ENCODE results near the gene PEDS1.

DNA sequence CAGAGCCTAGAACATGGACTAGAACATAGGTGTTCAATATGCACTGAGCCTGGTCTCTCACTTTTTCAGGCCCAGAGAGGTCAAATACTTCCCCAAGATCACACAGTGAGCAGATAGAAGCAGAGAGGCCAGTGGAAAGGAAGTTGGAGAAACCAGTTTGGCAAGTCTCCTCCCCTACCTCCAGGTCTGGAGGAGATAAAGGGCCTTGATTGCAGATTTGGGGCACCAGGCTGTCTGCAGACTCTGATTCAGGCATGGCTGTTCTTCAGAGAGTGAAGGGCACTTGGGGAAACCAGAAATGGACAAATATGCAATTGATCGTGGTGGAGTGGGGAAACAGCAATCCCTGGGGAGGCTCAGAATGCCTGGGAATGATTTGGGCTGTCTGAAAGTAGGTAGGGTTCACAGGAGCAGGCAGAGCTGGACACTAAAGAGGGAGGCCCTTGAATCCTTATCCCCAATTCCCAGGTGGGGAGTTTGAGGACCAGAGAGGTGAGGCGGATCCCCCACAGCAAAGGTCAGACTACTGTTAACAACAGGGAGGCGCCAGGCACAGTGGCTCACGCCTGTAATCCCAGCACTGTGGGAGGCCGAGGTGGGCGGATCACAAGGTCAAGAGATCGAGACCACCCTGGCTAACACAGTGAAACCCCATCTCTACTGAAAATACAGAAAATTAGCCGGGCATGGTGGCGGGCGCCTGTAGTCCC, 2.3 kb downstream of the PEDS1 start:
- TF ChIP-seq CTCF (conservative IDR thresholded peaks at IDR 0.05) (no peak), EZH2 (IDR thresholded peaks at IDR 0.05; ENCODE audit: low read depth) (no peak)

Measured in PC-9 (cell line).